Mucosa of stomach (tissue), 1 donor: ENCODE data around the gene ABHD12.
"Not testable (repeated sequence)": the region's sequence is repeated elsewhere in the genome, so short reads cannot be mapped to it uniquely, and the experiment has no call there.

Experiments used
- H3K27me3 ChIP-seq: one replicate; pipeline ENCODE4 v1.7.0; 2013; ENCODE audit warnings: mild to moderate bottlenecking, low read length; ENCODE audit not compliant: control insufficient read depth, insufficient read depth
- H3K36me3 ChIP-seq: one replicate; pipeline ENCODE4 v1.7.0; 2013; ENCODE audit warnings: low read length; ENCODE audit not compliant: control insufficient read depth, insufficient read depth
- H3K4me1 ChIP-seq: one replicate; pipeline ENCODE4 v1.7.0; 2013; ENCODE audit warnings: mild to moderate bottlenecking, low read length; ENCODE audit not compliant: control insufficient read depth, insufficient read depth
- H3K4me3 ChIP-seq: one replicate; pipeline ENCODE4 v1.7.0; 2013; ENCODE audit warnings: low read length
- H3K9ac ChIP-seq: one replicate; pipeline ENCODE4 v1.7.0; 2013; ENCODE audit warnings: mild to moderate bottlenecking, low read length, moderate library complexity
- H3K9me3 ChIP-seq: one replicate; pipeline ENCODE4 v1.7.0; 2013; ENCODE audit warnings: mild to moderate bottlenecking, low read length, moderate library complexity; ENCODE audit not compliant: control insufficient read depth
- donor health status: Pancreatic carcinoma.

The ABHD12 gene

GRCh38 chr20:25390538-25391528 is at the start of gene ABHD12:
Gene ABHD12, minus strand, starts transcription at chr20:25390835. Its CDS starts 132 bp downstream, at chr20:25390703.
- Histone ChIP-seq H3K36me3 (no peaks in the 10 kb centered on the region), H3K9me3 (no peaks in the 10 kb centered on the region), H3K27me3 (no peaks in the 10 kb centered on the region), H3K9ac (peak within 1 kb of the TSS; percentile 84), H3K4me1 (peaks cover 5% of the 10 kb centered on the region), H3K4me3 (peak within 1 kb of the TSS; percentile 77)

GRCh38 chr20:25439328-25439727 is 48.7 kb upstream of the ABHD12 start:
- H3K4me1 ChIP-seq = no peaks in the 10 kb centered on the region
- H3K27me3 ChIP-seq = no peaks in the 10 kb centered on the region
- no peaks in the 10 kb centered on the region for H3K36me3 ChIP-seq
- no peak overlapping the region for H3K9ac ChIP-seq
- H3K4me3 ChIP-seq = no peak overlapping the region
- no peaks in the 10 kb centered on the region for H3K9me3 ChIP-seq

GRCh38 chr20:25437153-25437581 is 46.5 kb upstream of the ABHD12 start:
- no peaks in the 10 kb centered on the region for H3K9me3 ChIP-seq
- no peak overlapping the region for H3K4me3 ChIP-seq
- H3K36me3 ChIP-seq = no peaks in the 10 kb centered on the region
- H3K4me1 ChIP-seq = no peaks in the 10 kb centered on the region
- no peak overlapping the region for H3K9ac ChIP-seq
- H3K27me3 ChIP-seq = no peaks in the 10 kb centered on the region

GRCh38 chr20:25424536-25424935 is 33.9 kb upstream of the ABHD12 start:
- no peaks in the 10 kb centered on the region for H3K27me3 ChIP-seq
- no peaks in the 10 kb centered on the region for H3K9me3 ChIP-seq
- H3K9ac ChIP-seq = no peak overlapping the region
- no peak overlapping the region for H3K4me3 ChIP-seq
- H3K36me3 ChIP-seq = no peaks in the 10 kb centered on the region
- H3K4me1 ChIP-seq = no peaks in the 10 kb centered on the region

GRCh38 chr20:25422032-25422431 is 31.4 kb upstream of the ABHD12 start:
- H3K27me3 ChIP-seq = no peaks in the 10 kb centered on the region
- no peaks in the 10 kb centered on the region for H3K9me3 ChIP-seq
- H3K4me3 ChIP-seq = no peak overlapping the region
- no peaks in the 10 kb centered on the region for H3K36me3 ChIP-seq
- no peak overlapping the region for H3K9ac ChIP-seq
- no peaks in the 10 kb centered on the region for H3K4me1 ChIP-seq

- no peaks in the 10 kb centered on the region for H3K36me3 ChIP-seq
- H3K9me3 ChIP-seq = no peaks in the 10 kb centered on the region
- no peak overlapping the region for H3K4me3 ChIP-seq
- no peaks in the 10 kb centered on the region for H3K27me3 ChIP-seq
- H3K4me1 ChIP-seq = no peaks in the 10 kb centered on the region
- no peak overlapping the region for H3K9ac ChIP-seq
These were observed 30.5 kb upstream of the ABHD12 start for GRCh38 chr20:25421102-25421501.

- Histone ChIP-seq H3K27me3 (no peaks in the 10 kb centered on the region), H3K4me3 (no peak overlapping the region), H3K9me3 (no peaks in the 10 kb centered on the region), H3K4me1 (no peaks in the 10 kb centered on the region), H3K9ac (no peak overlapping the region), H3K36me3 (no peaks in the 10 kb centered on the region)
These were observed 28.1 kb upstream of the ABHD12 start for GRCh38 chr20:25418776-25419175.

GRCh38 chr20:25408890-25409289 is 18.3 kb upstream of the ABHD12 start:
- H3K9ac ChIP-seq = no peak overlapping the region

GRCh38 chr20:25408170-25408547 is 17.5 kb upstream of the ABHD12 start:
- Histone ChIP-seq H3K9me3 (peaks cover 7% of the 10 kb centered on the region), H3K4me1 (peaks cover 10% of the 10 kb centered on the region), H3K4me3 (peak overlapping the region; percentile 77), H3K36me3 (no peaks in the 10 kb centered on the region), H3K9ac (peak overlapping the region; percentile 66), H3K27me3 (no peaks in the 10 kb centered on the region)

More at GRCh38 chr20:25408890-25409289, 18.3 kb upstream of the ABHD12 start:
- Histone ChIP-seq H3K27me3 (no peaks in the 10 kb centered on the region), H3K4me3 (no peak overlapping the region), H3K4me1 (peaks cover 10% of the 10 kb centered on the region), H3K36me3 (no peaks in the 10 kb centered on the region), H3K9me3 (no peaks in the 10 kb centered on the region)

GRCh38 chr20:25407311-25408169 is 16.9 kb upstream of the ABHD12 start, which contains the start of gene GINS1:
Gene GINS1, plus strand, starts transcription at chr20:25407673. Its CDS starts 148 bp downstream, at chr20:25407821.
- Histone ChIP-seq H3K27me3 (no peaks in the 10 kb centered on the region), H3K4me1 (peaks cover 10% of the 10 kb centered on the region), H3K9me3 (peaks cover 9% of the 10 kb centered on the region), H3K4me3 (peak within 1 kb of the TSS; percentile 77), H3K9ac (peak within 1 kb of the TSS; percentile 66), H3K36me3 (no peaks in the 10 kb centered on the region)

- Histone ChIP-seq H3K4me1 (no peaks in the 10 kb centered on the region), H3K4me3 (no peak overlapping the region), H3K9ac (no peak overlapping the region), H3K36me3 (no peaks in the 10 kb centered on the region), H3K9me3 (peaks cover 9% of the 10 kb centered on the region), H3K27me3 (peaks cover 4% of the 10 kb centered on the region)
These were observed 11.9 kb upstream of the ABHD12 start for GRCh38 chr20:25402583-25402982.

GRCh38 chr20:25400291-25400732 is 9.7 kb upstream of the ABHD12 start:
- H3K27me3 ChIP-seq, H3K9ac ChIP-seq, H3K4me1 ChIP-seq, H3K9me3 ChIP-seq, H3K36me3 ChIP-seq, H3K4me3 ChIP-seq: not testable (repeated sequence)
